ENCODE data around the gene MKNK1. TPM values are rescaled to one million over a fixed set of nuclear protein-coding genes. Genes with fewer than 3 reads are reported as not detected.

Gene MKNK1
- total RNA-seq, 1 experiment from 2014 or later, result 18.6 TPM

DNA sequence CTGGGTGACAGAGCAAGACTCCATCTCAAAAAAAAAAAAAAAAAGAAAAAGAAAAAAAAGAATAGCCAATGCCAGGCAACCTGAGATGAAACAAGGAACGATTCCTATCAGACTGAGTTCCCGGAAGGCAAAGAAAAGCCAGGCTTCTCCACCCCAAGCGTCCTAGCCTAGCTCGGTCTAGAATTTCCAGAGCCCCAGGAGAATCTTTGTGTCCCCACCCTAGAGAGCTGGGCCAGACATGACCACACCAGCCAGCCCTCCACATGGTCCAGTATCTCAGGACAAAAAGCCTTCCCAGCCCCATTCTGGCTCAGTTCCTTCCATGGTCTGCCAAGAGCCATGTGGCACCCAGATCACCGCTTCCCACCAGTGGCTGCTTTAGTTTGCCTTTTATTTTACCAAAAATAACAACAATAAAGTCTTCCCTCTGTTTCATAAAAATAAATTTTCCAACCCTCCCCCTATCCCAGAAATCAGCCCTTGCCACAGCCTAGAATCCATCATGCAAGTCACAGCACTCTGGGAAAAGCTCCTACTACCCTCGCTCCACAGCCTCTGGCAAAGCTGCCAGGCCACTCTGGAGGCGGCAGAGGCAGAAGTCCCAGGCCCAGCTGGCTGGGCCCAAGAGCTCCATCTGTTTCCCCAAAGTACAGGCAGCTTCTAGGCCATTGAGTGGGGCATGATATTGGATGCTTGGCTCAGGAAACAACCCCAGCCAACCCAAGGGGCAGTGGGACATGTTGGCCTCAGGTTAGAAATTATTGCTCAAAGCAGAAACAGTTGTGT, 3.5 kb upstream of the MKNK1 start (continued):
- TF ChIP-seq, protein P1, sequence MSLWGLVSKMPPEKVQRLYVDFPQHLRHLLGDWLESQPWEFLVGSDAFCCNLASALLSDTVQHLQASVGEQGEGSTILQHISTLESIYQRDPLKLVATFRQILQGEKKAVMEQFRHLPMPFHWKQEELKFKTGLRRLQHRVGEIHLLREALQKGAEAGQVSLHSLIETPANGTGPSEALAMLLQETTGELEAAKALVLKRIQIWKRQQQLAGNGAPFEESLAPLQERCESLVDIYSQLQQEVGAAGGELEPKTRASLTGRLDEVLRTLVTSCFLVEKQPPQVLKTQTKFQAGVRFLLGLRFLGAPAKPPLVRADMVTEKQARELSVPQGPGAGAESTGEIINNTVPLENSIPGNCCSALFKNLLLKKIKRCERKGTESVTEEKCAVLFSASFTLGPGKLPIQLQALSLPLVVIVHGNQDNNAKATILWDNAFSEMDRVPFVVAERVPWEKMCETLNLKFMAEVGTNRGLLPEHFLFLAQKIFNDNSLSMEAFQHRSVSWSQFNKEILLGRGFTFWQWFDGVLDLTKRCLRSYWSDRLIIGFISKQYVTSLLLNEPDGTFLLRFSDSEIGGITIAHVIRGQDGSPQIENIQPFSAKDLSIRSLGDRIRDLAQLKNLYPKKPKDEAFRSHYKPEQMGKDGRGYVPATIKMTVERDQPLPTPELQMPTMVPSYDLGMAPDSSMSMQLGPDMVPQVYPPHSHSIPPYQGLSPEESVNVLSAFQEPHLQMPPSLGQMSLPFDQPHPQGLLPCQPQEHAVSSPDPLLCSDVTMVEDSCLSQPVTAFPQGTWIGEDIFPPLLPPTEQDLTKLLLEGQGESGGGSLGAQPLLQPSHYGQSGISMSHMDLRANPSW (CRISPR knock-in tag; conservative IDR thresholded peaks at IDR 0.05; ENCODE audit: low read depth), result no peak
- no peak for TF ChIP-seq NFYB (CRISPR knock-in tag; conservative IDR thresholded peaks at IDR 0.05; ENCODE audit: low read depth)
- TF ChIP-seq TP53 (CRISPR knock-in tag; IDR thresholded peaks at IDR 0.05), result no peak
- no peak for TF ChIP-seq RORB (CRISPR knock-in tag; IDR thresholded peaks at IDR 0.05)
- TF ChIP-seq ZNF416 (CRISPR knock-in tag; IDR thresholded peaks at IDR 0.05), result no peak

GRCh38 chr1:46606255-46606965, 2.3 kb upstream of the MKNK1 start:
- Mint-ChIP-seq H3K4me1 (peaks cover 26% of the 10 kb centered on the region), H3K9me3 (no peaks in the 10 kb centered on the region), H3K4me3 (no peak overlapping the region), H3K27me3 (ENCODE audit: low read depth) (no peaks in the 10 kb centered on the region; the same call in 1 of the 2 replicates), H3K36me3 (peaks cover 9% of the 10 kb centered on the region; the same call in 1 of the 2 replicates), H3K27ac (0 out of 2 replicates have a peak overlapping the region, but pooled peaks have one; percentile 8)
- ChIA-PET CTCF (interaction anchor here (1.1 to 4.5 kb wide), 3 partner anchors 10 to 164 kb away, joined by 3 to 23 read pairs (median 4); no protein-coding TSS in a partner anchor), POLR2A (interaction anchor here (0.7 to 1.2 kb wide), 3 partner anchors 10 to 186 kb away, joined by 3 to 4 read pairs (median 3); partner anchors contain the start of gene MOB3C)
- ATAC-seq (no peak), DNase-seq (ENCODE audit: low spot score) (no peak)
- TF ChIP-seq ZNF263 (CRISPR knock-in tag; IDR thresholded peaks at IDR 0.05; ENCODE audit: low read depth) (no peak), ELF4 (CRISPR knock-in tag; IDR thresholded peaks at IDR 0.05; ENCODE audit: low read depth) (no peak), RELA (CRISPR knock-in tag; IDR thresholded peaks at IDR 0.05; ENCODE audit: borderline replicate concordance) (no peak), GRHL2 (CRISPR knock-in tag; IDR thresholded peaks at IDR 0.05; ENCODE audit: insufficient replicate concordance, severe bottlenecking) (no peak), ZNF396 (CRISPR knock-in tag; IDR thresholded peaks at IDR 0.05; ENCODE audit: borderline replicate concordance) (no peak), TEAD4 (CRISPR knock-in tag; IDR thresholded peaks at IDR 0.05) (no peak), FOXP1 (CRISPR knock-in tag; IDR thresholded peaks at IDR 0.05; ENCODE audit: borderline replicate concordance) (no peak), CTCF (IDR thresholded peaks at IDR 0.05) (no peak), TP53 (CRISPR knock-in tag; IDR thresholded peaks at IDR 0.05) (no peak), E2F5 (CRISPR knock-in tag; IDR thresholded peaks at IDR 0.05) (no peak), ESRRA (CRISPR knock-in tag; IDR thresholded peaks at IDR 0.05; ENCODE audit: borderline replicate concordance) (no peak), NR2C2 (CRISPR knock-in tag; IDR thresholded peaks at IDR 0.05) (no peak), CREM (CRISPR knock-in tag; IDR thresholded peaks at IDR 0.05) (no peak)
- TF ChIP-seq, protein P2, sequence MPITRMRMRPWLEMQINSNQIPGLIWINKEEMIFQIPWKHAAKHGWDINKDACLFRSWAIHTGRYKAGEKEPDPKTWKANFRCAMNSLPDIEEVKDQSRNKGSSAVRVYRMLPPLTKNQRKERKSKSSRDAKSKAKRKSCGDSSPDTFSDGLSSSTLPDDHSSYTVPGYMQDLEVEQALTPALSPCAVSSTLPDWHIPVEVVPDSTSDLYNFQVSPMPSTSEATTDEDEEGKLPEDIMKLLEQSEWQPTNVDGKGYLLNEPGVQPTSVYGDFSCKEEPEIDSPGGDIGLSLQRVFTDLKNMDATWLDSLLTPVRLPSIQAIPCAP (CRISPR knock-in tag; IDR thresholded peaks at IDR 0.05), result no peak
